Activated CD4-positive, alpha-beta memory T cell treated with anti-CD3 and anti-CD28 coated beads, Interleukin-2, amount 10 ng/mL, durations not matched to agents 7 days and 5 days (primary cell): ENCODE data around the gene TAPBPL. TPM values are rescaled to one million over a fixed set of nuclear protein-coding genes. Genes with fewer than 3 reads are reported as not detected.
"Not testable (repeated sequence)": the region's sequence is repeated elsewhere in the genome, so short reads cannot be mapped to it uniquely, and the experiment has no call there.

ENCODE experiments used
- CTCF ChIA-PET: fragments of 350-600 bp; sonication (Branson Sonifier 250); formaldehyde crosslinking; loops from one replicate; lab custom pipeline; 2021; ENCODE audit warnings: antibody characterized with exemption, inconsistent platforms; lab: Charles Lee
- POLR2A ChIA-PET: fragments of 350-600 bp; sonication (Branson Sonifier 250); formaldehyde crosslinking; loops from one replicate; lab custom pipeline; 2021; ENCODE audit warnings: antibody characterized with exemption; lab: Charles Lee
- DNase-seq: peaks from one replicate; pipeline ENCODE4 v3.0.0-alpha.2; 2020
- H3K27ac Mint-ChIP-seq: one replicate; pipeline ENCODE4 v1.8.0; 2021; ENCODE audit warnings: mild to moderate bottlenecking, mixed read lengths
- H3K27me3 Mint-ChIP-seq: one replicate; pipeline ENCODE4 v1.8.0; 2021; ENCODE audit warnings: mixed read lengths
- H3K36me3 Mint-ChIP-seq: one replicate; pipeline ENCODE4 v1.8.0; 2021; ENCODE audit warnings: low read depth, mixed read lengths
- H3K4me1 Mint-ChIP-seq: one replicate; pipeline ENCODE4 v1.8.0; 2021; ENCODE audit warnings: mixed read lengths
- H3K4me3 Mint-ChIP-seq: one replicate; pipeline ENCODE4 v1.8.0; 2021; ENCODE audit warnings: mild to moderate bottlenecking, mixed read lengths
- H3K9me3 Mint-ChIP-seq: one replicate; pipeline ENCODE4 v1.8.0; 2021; ENCODE audit warnings: mixed read lengths
- total RNA-seq, 2 experiments: library from RNA; stranded (reverse); gene quantifications; one replicate each; pipeline ENCODE4 v1.2.3, GENCODE V29; 2021

Gene TAPBPL
- total RNA-seq, 2 experiments from 2014 or later: 45.0 to 49.0 TPM

GRCh38 chr12:6425590-6426531 lies 26.0 kb upstream of the TAPBPL start:
- Mint-ChIP-seq H3K4me1 (peaks cover 58% of the 10 kb centered on the region), H3K4me3 (no peak overlapping the region), H3K27me3 (no peaks in the 10 kb centered on the region), H3K36me3 (no peaks in the 10 kb centered on the region), H3K9me3 (no peaks in the 10 kb centered on the region), H3K27ac (peak overlapping the region; percentile 95)
- no peak for DNase-seq
- CTCF ChIA-PET: interaction anchor here (0.5 to 7.4 kb wide), 15 partner anchors 17 to 143 kb away, joined by 3 to 95 read pairs (median 4); partner anchors contain the start of gene VAMP1
- POLR2A ChIA-PET: interaction anchor here (0.7 to 6.7 kb wide), 14 partner anchors 9 to 114 kb away, joined by 3 to 81 read pairs (median 3); partner anchors contain the start of genes CD27, GAPDH, MRPL51 and TAPBPL

GRCh38 chr12:6426882-6427671 lies 24.8 kb upstream of the TAPBPL start:
- no peaks in the 10 kb centered on the region for H3K27me3 Mint-ChIP-seq
- ChIA-PET CTCF (interaction anchor here (1.2 to 7.4 kb wide), 4 partner anchors 19 to 110 kb away, joined by 3 to 95 read pairs (median 4); no protein-coding TSS in a partner anchor), POLR2A (interaction anchor here (0.7 to 6.7 kb wide), 11 partner anchors 16 to 1821 kb away, joined by 3 to 81 read pairs (median 4); partner anchors contain the start of genes GAPDH, TAPBPL and VAMP1)
- no peaks in the 10 kb centered on the region for H3K9me3 Mint-ChIP-seq
- peak overlapping the region; percentile 95 for H3K27ac Mint-ChIP-seq
- no peaks in the 10 kb centered on the region for H3K36me3 Mint-ChIP-seq
- peak; percentile 84 for DNase-seq
- peak overlapping the region; percentile 54 for H3K4me3 Mint-ChIP-seq
- peaks cover 65% of the 10 kb centered on the region for H3K4me1 Mint-ChIP-seq

- CTCF ChIA-PET: interaction anchor here (0.7 to 7.4 kb wide), 4 partner anchors 11 to 110 kb away, joined by 3 to 95 read pairs (median 5); no protein-coding TSS in a partner anchor
- Mint-ChIP-seq H3K27ac (peak overlapping the region; percentile 95), H3K4me1 (peaks cover 67% of the 10 kb centered on the region)
- not testable (repeated sequence) for DNase-seq, H3K36me3 Mint-ChIP-seq, H3K9me3 Mint-ChIP-seq, H3K27me3 Mint-ChIP-seq, H3K4me3 Mint-ChIP-seq
- POLR2A ChIA-PET: interaction anchor here (0.7 to 6.7 kb wide), 8 partner anchors 15 to 1822 kb away, joined by 3 to 81 read pairs (median 16); partner anchors contain the start of genes GAPDH, TAPBPL and VAMP1
These were observed 24.0 kb upstream of the TAPBPL start for GRCh38 chr12:6427796-6428195.

GRCh38 chr12:6428326-6428725 lies 23.5 kb upstream of the TAPBPL start:
- Mint-ChIP-seq H3K36me3 (no peaks in the 10 kb centered on the region), H3K9me3 (no peaks in the 10 kb centered on the region)
- CTCF ChIA-PET: interaction anchor here (0.7 to 7.4 kb wide), 5 partner anchors 10 to 109 kb away, joined by 3 to 95 read pairs (median 4); no protein-coding TSS in a partner anchor

GRCh38 chr12:6430124-6430989 lies 21.5 kb upstream of the TAPBPL start:
- Mint-ChIP-seq H3K27ac (peak overlapping the region; percentile 49), H3K4me3 (peak overlapping the region; percentile 21), H3K9me3 (no peaks in the 10 kb centered on the region), H3K36me3 (no peaks in the 10 kb centered on the region), H3K4me1 (peaks cover 69% of the 10 kb centered on the region), H3K27me3 (no peaks in the 10 kb centered on the region)
- CTCF ChIA-PET: no interaction called here
- DNase-seq: peak; percentile 41
- POLR2A ChIA-PET: interaction anchor here (0.8 kb wide), 1 partner anchor 33 kb away, joined by 3 read pairs; no protein-coding TSS in a partner anchor

More at GRCh38 chr12:6428326-6428725, 23.5 kb upstream of the TAPBPL start:
- Mint-ChIP-seq H3K4me1 (peaks cover 69% of the 10 kb centered on the region), H3K27me3 (no peaks in the 10 kb centered on the region), H3K27ac (peak overlapping the region; percentile 33), H3K4me3 (no peak overlapping the region)
- POLR2A ChIA-PET: interaction anchor here (1.7 to 6.7 kb wide), 5 partner anchors 15 to 42 kb away, joined by 5 to 81 read pairs (median 58); partner anchors contain the start of genes TAPBPL and VAMP1
- no peak for DNase-seq

GRCh38 chr12:6432991-6433390 lies 18.9 kb upstream of the TAPBPL start:
- Mint-ChIP-seq H3K27me3 (no peaks in the 10 kb centered on the region), H3K4me3 (no peak overlapping the region), H3K27ac (no peak overlapping the region), H3K4me1 (peaks cover 45% of the 10 kb centered on the region), H3K9me3 (no peaks in the 10 kb centered on the region), H3K36me3 (no peaks in the 10 kb centered on the region)
- no peak for DNase-seq
- POLR2A ChIA-PET: interaction anchor here (1.3 to 4.3 kb wide), 5 partner anchors 11 to 100 kb away, joined by 3 to 24 read pairs (median 5); partner anchors contain the start of genes CD27 and VAMP1
- CTCF ChIA-PET: interaction anchor here (1.4 to 2.8 kb wide), 2 partner anchors 10 to 32 kb away, joined by 11 to 13 read pairs; no protein-coding TSS in a partner anchor

GRCh38 chr12:6434205-6435140 lies 17.4 kb upstream of the TAPBPL start:
- H3K27me3 Mint-ChIP-seq: no peaks in the 10 kb centered on the region
- H3K36me3 Mint-ChIP-seq: no peaks in the 10 kb centered on the region
- H3K4me1 Mint-ChIP-seq: peaks cover 44% of the 10 kb centered on the region
- ChIA-PET POLR2A (interaction anchor here (0.7 to 4.3 kb wide), 13 partner anchors 9 to 100 kb away, joined by 3 to 24 read pairs (median 6); partner anchors contain the start of genes CD27, GAPDH, MRPL51 and TAPBPL), CTCF (interaction anchor here (0.8 to 2.8 kb wide), 7 partner anchors 10 to 31 kb away, joined by 3 to 13 read pairs (median 3); no protein-coding TSS in a partner anchor)
- no peaks in the 10 kb centered on the region for H3K9me3 Mint-ChIP-seq
- peak; percentile 50 for DNase-seq
- peak overlapping the region; percentile 71 for H3K27ac Mint-ChIP-seq
- H3K4me3 Mint-ChIP-seq: no peak overlapping the region

GRCh38 chr12:6435961-6436715 lies 15.7 kb upstream of the TAPBPL start:
- Mint-ChIP-seq H3K36me3 (no peaks in the 10 kb centered on the region), H3K4me3 (no peak overlapping the region), H3K27me3 (no peaks in the 10 kb centered on the region), H3K9me3 (no peaks in the 10 kb centered on the region), H3K27ac (no peak overlapping the region), H3K4me1 (peaks cover 28% of the 10 kb centered on the region)
- ChIA-PET POLR2A (interaction anchor here (3.9 kb wide), 1 partner anchor 16 kb away, joined by 22 read pairs; the partner anchor contains the start of gene TAPBPL), CTCF (interaction anchor here (1.1 kb wide), 1 partner anchor 12 kb away, joined by 3 read pairs; no protein-coding TSS in a partner anchor)
- no peak for DNase-seq

GRCh38 chr12:6437586-6437985 lies 14.3 kb upstream of the TAPBPL start:
- Mint-ChIP-seq H3K4me3 (no peak overlapping the region), H3K9me3 (no peaks in the 10 kb centered on the region), H3K4me1 (peaks cover 24% of the 10 kb centered on the region), H3K36me3 (no peaks in the 10 kb centered on the region), H3K27ac (no peak overlapping the region), H3K27me3 (no peaks in the 10 kb centered on the region)
- DNase-seq: no peak
- ChIA-PET CTCF (interaction anchor here (1.7 kb wide), 1 partner anchor 28 kb away, joined by 5 read pairs; no protein-coding TSS in a partner anchor), POLR2A (interaction anchor here (3.1 to 3.3 kb wide), 2 partner anchors 14 to 24 kb away, joined by 21 read pairs; partner anchors contain the start of gene TAPBPL)
